SK-N-SH treated with all-trans-retinoic acid at 6 μM for 48 hours (cell line): Measurements from ENCODE around the gene RAD51B.

Source experiments
- ARNTL ChIP-seq: fragments of 450-650 bp; formaldehyde crosslinking; IDR thresholded peaks from 2 replicates; pipeline ENCODE4 v1.5.0; 2020; ENCODE audit warnings: low read depth, mild to moderate bottlenecking, moderate library complexity, borderline replicate concordance
- SNAI2 ChIP-seq: fragments of 250-450 bp; sonication (Bioruptor Pico); IDR thresholded peaks from 2 replicates; pipeline ENCODE4 v1.5.0; 2020; ENCODE audit warnings: mild to moderate bottlenecking, moderate library complexity
- ZC3H10 ChIP-seq: fragments of 250-450 bp; sonication (Bioruptor Pico); IDR thresholded peaks from 2 replicates; pipeline ENCODE4 v1.5.1; 2021; ENCODE audit warnings: mild to moderate bottlenecking, moderate library complexity
- ZFP30 ChIP-seq: fragments of 450-650 bp; formaldehyde crosslinking; IDR thresholded peaks from 2 replicates; pipeline ENCODE4 v1.5.0; 2022; ENCODE audit warnings: mild to moderate bottlenecking, moderate library complexity
- ZNF70 ChIP-seq: fragments of 450-650 bp; formaldehyde crosslinking; IDR thresholded peaks from 2 replicates; pipeline ENCODE4 v1.5.0; 2020; ENCODE audit warnings: mild to moderate bottlenecking, moderate library complexity

DNA sequence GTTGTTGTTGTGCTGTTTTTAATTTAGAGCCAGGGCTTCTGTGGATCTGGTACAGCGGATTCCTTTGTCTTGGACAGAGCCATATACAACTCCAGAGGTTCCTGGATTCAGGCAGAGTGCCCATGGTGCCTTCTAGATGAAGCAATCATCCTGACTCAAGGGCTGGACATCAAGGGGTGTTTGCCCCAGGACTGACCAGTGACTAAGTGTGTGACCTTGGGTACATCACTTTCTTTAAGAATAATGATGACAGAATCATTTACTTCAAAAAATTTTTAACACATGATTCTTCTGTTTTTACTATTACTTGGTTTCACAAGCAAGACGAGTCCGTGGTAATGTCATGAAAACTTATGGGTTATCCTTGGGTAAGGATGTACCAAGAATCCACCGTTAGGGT, 576.0 kb downstream of the RAD51B start:
- TF ChIP-seq ZC3H10, result no peak
- no peak for TF ChIP-seq ARNTL (CRISPR knock-in tag)
- TF ChIP-seq ZNF70 (CRISPR knock-in tag), result no peak
- no peak for TF ChIP-seq SNAI2 (CRISPR knock-in tag)
- TF ChIP-seq ZFP30 (CRISPR knock-in tag), result no peak
